Endothelial cell of umbilical vein (primary cell): ENCODE data around the gene UBR4. TPM values are rescaled to one million over a fixed set of nuclear protein-coding genes. Genes with fewer than 3 reads are reported as not detected.

Experiments
- BruUV-seq: library from RNA; stranded (reverse); fragments of 400-500 nt; replicated peaks from 2 replicates; lab custom pipeline; 2021; lab: Mats Ljungman, UMichigan
- CTCF ChIA-PET: fragments of 300-600, 350-600 bp; sonication (Branson Sonifier 250); formaldehyde crosslinking; loops from one replicate; lab custom pipeline; 2021; ENCODE audit warnings: antibody characterized with exemption, inconsistent platforms; lab: Charles Lee
- POLR2A ChIA-PET: fragments of 300-600, 350-600 bp; sonication (Branson Sonifier 250); formaldehyde crosslinking; loops from one replicate; lab custom pipeline; 2021; ENCODE audit warnings: antibody characterized with exemption, inconsistent platforms; lab: Charles Lee
- DNase-seq: peaks from one replicate; pipeline ENCODE4 v3.0.0-alpha.2; 2011; ENCODE audit warnings: low read depth, low spot score
- FAIRE-seq: peaks from 2 replicates; lab custom pipeline; 2011; peaks lifted over from hg19 to GRCh38; lab: Jason Lieb, UNC
- H2AFZ ChIP-seq: 2 replicates; pipeline ENCODE4 v1.6.0; 2012; ENCODE audit warnings: low read depth, low read length, control low read depth, inconsistent platforms
- H3K27ac ChIP-seq: 2 replicates; pipeline ENCODE4 v1.5.1; 2011; ENCODE audit warnings: low read depth, mild to moderate bottlenecking, control low read depth, low read length, moderate library complexity; ENCODE audit not compliant: insufficient read depth
- H3K27me3 ChIP-seq, 2 experiments: 2 replicates each; pipeline versions ENCODE4 v1.6.0 to v1.6.1; 2011; ENCODE audit warnings: low read length in 2 of 2, mixed read lengths in 1 of 2; ENCODE audit not compliant: control insufficient read depth in 2 of 2, insufficient read depth in 2 of 2
- H3K36me3 ChIP-seq, 2 experiments: 2 replicates in 1 of 2; 3 replicates in 1 of 2; pipeline ENCODE4 v1.5.1; 2011; ENCODE audit warnings: low read length in 2 of 2, mild to moderate bottlenecking in 1 of 2, moderate library complexity in 1 of 2; ENCODE audit not compliant: control insufficient read depth in 2 of 2, insufficient read depth in 2 of 2; ENCODE audit errors: extremely low read depth in 1 of 2
- H3K4me1 ChIP-seq: 3 replicates; pipeline ENCODE4 v1.5.1; 2011; ENCODE audit warnings: mild to moderate bottlenecking, low read length; ENCODE audit not compliant: control insufficient read depth, insufficient read depth; ENCODE audit errors: extremely low read depth
- H3K4me2 ChIP-seq: 2 replicates; pipeline ENCODE4 v1.6.1; 2011; ENCODE audit warnings: low read length, control low read depth, mixed read lengths; ENCODE audit not compliant: insufficient read depth
- H3K4me3 ChIP-seq, 3 experiments: fragments of 200-600 bp in 1 of 3; sonication (generic), shearing (Covaris generic) in 1 of 3; replicated peaks in 1 of 3; 2 replicates each; pipeline ENCODE4 v1.5.1; 2011 to 2016; ENCODE audit warnings: control low read depth in 3 of 3, low read length in 3 of 3, mild to moderate bottlenecking in 2 of 3, inconsistent platforms in 1 of 3, low read depth in 1 of 3, moderate library complexity in 1 of 3; ENCODE audit not compliant: insufficient read depth in 1 of 3
- H3K79me2 ChIP-seq: 2 replicates; pipeline ENCODE4 v1.6.0; 2012; ENCODE audit warnings: low read length, inconsistent platforms; ENCODE audit not compliant: control insufficient read depth, insufficient read depth
- H3K9ac ChIP-seq: replicated peaks from 2 replicates; pipeline ENCODE3; 2011; ENCODE audit warnings: low read length, control low read depth; ENCODE audit not compliant: insufficient read depth; ENCODE audit errors: extremely low read depth
- H3K9me1 ChIP-seq: replicated peaks from 3 replicates; pipeline ENCODE4 v1.6.0; 2011; ENCODE audit warnings: mild to moderate bottlenecking, low read length; ENCODE audit not compliant: control insufficient read depth, insufficient read depth; ENCODE audit errors: extremely low read depth
- H3K9me3 ChIP-seq: replicated peaks from 2 replicates; pipeline ENCODE4 v1.5.1; 2012; ENCODE audit warnings: low read length, inconsistent platforms; ENCODE audit not compliant: control insufficient read depth, insufficient read depth
- H4K20me1 ChIP-seq: replicated peaks from 2 replicates; pipeline ENCODE3; 2011; ENCODE audit warnings: mild to moderate bottlenecking, low read length; ENCODE audit not compliant: control insufficient read depth, insufficient read depth; ENCODE audit errors: extremely low read depth
- EZH2 ChIP-seq: IDR thresholded peaks from 2 replicates; pipeline ENCODE4 v1.6.1; 2012; ENCODE audit warnings: borderline replicate concordance, low read depth, mild to moderate bottlenecking, moderate library complexity, low read length, inconsistent platforms; ENCODE audit not compliant: severe bottlenecking
- FOS ChIP-seq: IDR thresholded peaks from 2 replicates; pipeline ENCODE4 v1.6.1; 2011; ENCODE audit warnings: mild to moderate bottlenecking, low read length, moderate library complexity, borderline replicate concordance; ENCODE audit not compliant: insufficient read depth
- GATA2 ChIP-seq: IDR thresholded peaks from 2 replicates; pipeline ENCODE4 v1.7.0; 2011; ENCODE audit warnings: low read depth, mild to moderate bottlenecking, moderate library complexity, mixed read lengths, low read length; ENCODE audit not compliant: insufficient read length, insufficient read depth
- JUN ChIP-seq: IDR thresholded peaks from 2 replicates; pipeline ENCODE4 v1.6.1; 2011; ENCODE audit warnings: borderline replicate concordance, low read depth; ENCODE audit not compliant: insufficient read length, insufficient read depth
- MYC ChIP-seq: IDR thresholded peaks from one replicate; pipeline ENCODE4 v1.6.1; 2011; ENCODE audit warnings: mild to moderate bottlenecking, low read depth, low read length
- POLR2A ChIP-seq: IDR thresholded peaks from 2 replicates; pipeline ENCODE4 v1.6.1; 2012; ENCODE audit warnings: low read depth, mild to moderate bottlenecking, control low read depth, low read length
- POLR2AphosphoS5 ChIP-seq: IDR thresholded peaks from 2 replicates; pipeline ENCODE4 v1.6.1; 2012; ENCODE audit warnings: low read depth, mild to moderate bottlenecking, control low read depth, low read length, moderate library complexity; ENCODE audit not compliant: insufficient read depth
- dilution Hi-C: fragments of 300-500 bp; cut with MboI; formaldehyde crosslinking; loops from one replicate; pipeline ENCODE4 v1.15.0; 2019; ENCODE audit warnings: low sequenced_read_pairs; ENCODE audit not compliant: extremely low pct_ligation_motif_present
- intact Hi-C: fragments of 100-400 bp; cut with micrococcal nuclease; formaldehyde crosslinking; loops from one replicate; pipeline ENCODE4 v1.10.0; 2022
- polyA plus RNA-seq, 4 experiments: library from polyadenylated mRNA; depleted of rRNA in 3 of 4; stranded (reverse) in 3 of 4; unstranded in 1 of 4; fragments of >200 nt; gene quantifications; 2 replicates each; pipeline versions ENCODE4 v1.2.1 to v1.2.3, GENCODE V29; 2011 to 2012; ENCODE audit warnings: missing spikeins in 1 of 4
- total RNA-seq: library from RNA; stranded (reverse); gene quantifications from 2 replicates; pipeline ENCODE4 v1.2.3, GENCODE V29; 2021
- TF ChIP-seq, protein P1 (sequence below), 2 donors: IDR thresholded peaks; 1 replicate in 1 of 2; 2 replicates in 1 of 2; pipeline ENCODE4 v1.5.1; 2011; ENCODE audit warnings: low read length in 2 of 2, mild to moderate bottlenecking in 2 of 2, moderate library complexity in 2 of 2, control low read depth in 1 of 2, inconsistent platforms in 1 of 2, low read depth in 1 of 2; ENCODE audit not compliant: insufficient read depth in 1 of 2; ENCODE audit errors: extremely low read depth in 1 of 2
- TF ChIP-seq, protein P2 (sequence below): IDR thresholded peaks from 2 replicates; pipeline ENCODE4 v1.6.1; 2011; ENCODE audit not compliant: insufficient read depth, insufficient read length

UBR4 gene
- total and polyA plus RNA-seq, 2 donors (not counting 3 experiments of a cell fraction or from before 2014, with no cell fraction given), result 125 to 150 TPM

DNA sequence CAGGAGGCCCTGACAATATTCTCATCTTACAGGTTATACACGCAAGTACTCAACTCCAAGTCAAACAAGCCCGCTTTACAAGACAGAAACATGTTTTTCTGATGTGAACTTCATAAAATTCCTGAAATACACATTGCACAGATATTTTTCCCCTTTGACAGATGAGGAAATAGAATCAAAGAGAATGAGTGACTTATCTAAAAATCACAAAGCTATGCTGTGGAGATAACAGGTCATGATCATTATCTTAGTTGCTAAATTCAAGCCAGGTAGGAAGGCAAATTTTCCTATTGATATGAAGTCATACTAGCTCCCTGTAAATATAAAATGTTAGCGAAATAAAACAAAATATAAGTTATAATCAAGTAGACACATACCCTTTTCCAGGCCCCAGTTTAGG, 18.3 kb downstream of the UBR4 start:
- H3K9me1 ChIP-seq, result no peaks in the 10 kb centered on the region
- ChIA-PET POLR2A (no interaction called here), CTCF (no interaction called here)
- H3K27me3 ChIP-seq, result no peaks in the 10 kb centered on the region
- H3K36me3 ChIP-seq, result peaks cover 15 to 33% of the 10 kb centered on the region in 2 experiments
- no peak for TF ChIP-seq POLR2AphosphoS5
- TF ChIP-seq MYC, result no peak
- no peak for TF ChIP-seq POLR2A
- TF ChIP-seq, protein P1, sequence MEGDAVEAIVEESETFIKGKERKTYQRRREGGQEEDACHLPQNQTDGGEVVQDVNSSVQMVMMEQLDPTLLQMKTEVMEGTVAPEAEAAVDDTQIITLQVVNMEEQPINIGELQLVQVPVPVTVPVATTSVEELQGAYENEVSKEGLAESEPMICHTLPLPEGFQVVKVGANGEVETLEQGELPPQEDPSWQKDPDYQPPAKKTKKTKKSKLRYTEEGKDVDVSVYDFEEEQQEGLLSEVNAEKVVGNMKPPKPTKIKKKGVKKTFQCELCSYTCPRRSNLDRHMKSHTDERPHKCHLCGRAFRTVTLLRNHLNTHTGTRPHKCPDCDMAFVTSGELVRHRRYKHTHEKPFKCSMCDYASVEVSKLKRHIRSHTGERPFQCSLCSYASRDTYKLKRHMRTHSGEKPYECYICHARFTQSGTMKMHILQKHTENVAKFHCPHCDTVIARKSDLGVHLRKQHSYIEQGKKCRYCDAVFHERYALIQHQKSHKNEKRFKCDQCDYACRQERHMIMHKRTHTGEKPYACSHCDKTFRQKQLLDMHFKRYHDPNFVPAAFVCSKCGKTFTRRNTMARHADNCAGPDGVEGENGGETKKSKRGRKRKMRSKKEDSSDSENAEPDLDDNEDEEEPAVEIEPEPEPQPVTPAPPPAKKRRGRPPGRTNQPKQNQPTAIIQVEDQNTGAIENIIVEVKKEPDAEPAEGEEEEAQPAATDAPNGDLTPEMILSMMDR (IDR thresholded peaks at IDR 0.05; ENCODE audit: extremely low read depth in 1 of 2, insufficient read depth in 1 of 2, low read depth in 1 of 2, low read length in 2 of 2), result no peak
- no peak for TF ChIP-seq FOS
- no peak for TF ChIP-seq EZH2
- no peak for TF ChIP-seq JUN
- TF ChIP-seq, protein P2, sequence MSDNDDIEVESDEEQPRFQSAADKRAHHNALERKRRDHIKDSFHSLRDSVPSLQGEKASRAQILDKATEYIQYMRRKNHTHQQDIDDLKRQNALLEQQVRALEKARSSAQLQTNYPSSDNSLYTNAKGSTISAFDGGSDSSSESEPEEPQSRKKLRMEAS, result no peak
- no peak for TF ChIP-seq GATA2
- H3K79me2 ChIP-seq, result peaks cover 13% of the 10 kb centered on the region
- no peak overlapping the region for H3K9ac ChIP-seq
- no peak overlapping the region for H3K27ac ChIP-seq
- H4K20me1 ChIP-seq, result no peaks in the 10 kb centered on the region
- H3K4me2 ChIP-seq, result no peak overlapping the region
- intact Hi-C loops, result no loop called here
- no TSS peak for BruUV-seq
- H3K4me1 ChIP-seq, result no peaks in the 10 kb centered on the region
- no peak for FAIRE-seq
- no peak overlapping the region for H3K4me3 ChIP-seq
- DNase-seq, result no peak
- no peaks in the 10 kb centered on the region for H3K9me3 ChIP-seq
- H2AFZ ChIP-seq, result no peak overlapping the region
- dilution Hi-C loops, result no loop called here
